SK-N-SH treated with all-trans-retinoic acid at 6 μM for 48 hours (cell line): ENCODE measurements around the gene PARP15.

ENCODE experiments used
- ATAC-seq: fragments of 200-7000 bp; cut with Tn5 transposase; 3 replicates; pipeline ENCODE4 v1.9.1; 2020; ENCODE audit warnings: mild to moderate bottlenecking, moderate library complexity
- ARNTL ChIP-seq: fragments of 450-650 bp; formaldehyde crosslinking; IDR thresholded peaks from 2 replicates; pipeline ENCODE4 v1.5.0; 2020; ENCODE audit warnings: low read depth, mild to moderate bottlenecking, moderate library complexity, borderline replicate concordance
- BACH2 ChIP-seq: fragments of 250-450 bp; sonication (Bioruptor Pico); IDR thresholded peaks from 2 replicates; pipeline ENCODE4 v1.9.0; 2021; ENCODE audit warnings: mild to moderate bottlenecking, borderline replicate concordance
- CSDC2 ChIP-seq: fragments of 250-450 bp; sonication (Bioruptor Pico); IDR thresholded peaks from 2 replicates; pipeline ENCODE4 v1.5.0; 2020; ENCODE audit warnings: mild to moderate bottlenecking, moderate library complexity
- ESRRG ChIP-seq: fragments of 250-450 bp; sonication (Bioruptor Pico); IDR thresholded peaks from 2 replicates; pipeline ENCODE4 v1.6.1; 2021; ENCODE audit warnings: mild to moderate bottlenecking
- GLIS3 ChIP-seq: fragments of 250-450 bp; sonication (Bioruptor Pico); IDR thresholded peaks from 2 replicates; pipeline ENCODE4 v1.5.0; 2020; ENCODE audit warnings: mild to moderate bottlenecking, moderate library complexity
- ISL1 ChIP-seq: fragments of 250-450 bp; sonication (Bioruptor Pico); IDR thresholded peaks from 2 replicates; pipeline ENCODE4 v2.1.2; 2022; ENCODE audit warnings: mild to moderate bottlenecking, moderate library complexity
- OSR1 ChIP-seq: fragments of 250-450 bp; sonication (Bioruptor Pico); IDR thresholded peaks from 2 replicates; pipeline ENCODE4 v1.8.0; 2022; ENCODE audit warnings: moderate library complexity, mild to moderate bottlenecking, inconsistent platforms
- PPARA ChIP-seq: fragments of 250-450 bp; sonication (Bioruptor Pico); IDR thresholded peaks from 2 replicates; pipeline ENCODE4 v1.5.0; 2020; ENCODE audit warnings: mild to moderate bottlenecking, borderline replicate concordance
- RARB ChIP-seq: fragments of 250-450 bp; sonication (Bioruptor Pico); IDR thresholded peaks from 2 replicates; pipeline ENCODE4 v1.8.0; 2021; ENCODE audit warnings: mild to moderate bottlenecking, moderate library complexity
- SNAI2 ChIP-seq: fragments of 250-450 bp; sonication (Bioruptor Pico); IDR thresholded peaks from 2 replicates; pipeline ENCODE4 v1.5.0; 2020; ENCODE audit warnings: mild to moderate bottlenecking, moderate library complexity
- TCF4 ChIP-seq: fragments of 250-450 bp; sonication (Bioruptor Pico); IDR thresholded peaks from 2 replicates; pipeline ENCODE4 v1.8.0; 2021; ENCODE audit warnings: mild to moderate bottlenecking, moderate library complexity, borderline replicate concordance
- TOX ChIP-seq: fragments of 250-450 bp; sonication (Bioruptor Pico); IDR thresholded peaks from 2 replicates; pipeline ENCODE4 v1.8.0; 2021; ENCODE audit warnings: mild to moderate bottlenecking, moderate library complexity, borderline replicate concordance
- ZC3H10 ChIP-seq: fragments of 250-450 bp; sonication (Bioruptor Pico); IDR thresholded peaks from 2 replicates; pipeline ENCODE4 v1.5.1; 2021; ENCODE audit warnings: mild to moderate bottlenecking, moderate library complexity
- ZFP3 ChIP-seq: fragments of 250-450 bp; sonication (Bioruptor Pico); IDR thresholded peaks from 2 replicates; pipeline ENCODE4 v1.5.0; 2020; ENCODE audit warnings: mild to moderate bottlenecking, moderate library complexity
- ZFP30 ChIP-seq: fragments of 450-650 bp; formaldehyde crosslinking; IDR thresholded peaks from 2 replicates; pipeline ENCODE4 v1.5.0; 2022; ENCODE audit warnings: mild to moderate bottlenecking, moderate library complexity
- ZNF565 ChIP-seq: fragments of 450-650 bp; formaldehyde crosslinking; conservative IDR thresholded peaks from 2 replicates; pipeline ENCODE4 v1.5.0; 2020; ENCODE audit warnings: low read depth, mild to moderate bottlenecking, moderate library complexity
- ZNF70 ChIP-seq: fragments of 450-650 bp; formaldehyde crosslinking; IDR thresholded peaks from 2 replicates; pipeline ENCODE4 v1.5.0; 2020; ENCODE audit warnings: mild to moderate bottlenecking, moderate library complexity
- ZNF8 ChIP-seq: fragments of 450-650 bp; formaldehyde crosslinking; IDR thresholded peaks from 2 replicates; pipeline ENCODE4 v1.5.0; 2020; ENCODE audit warnings: mild to moderate bottlenecking, moderate library complexity
- TF ChIP-seq, protein P1 (sequence below): fragments of 250-450 bp; sonication (Bioruptor Pico); IDR thresholded peaks from 2 replicates; pipeline ENCODE4 v1.5.1; 2020; ENCODE audit warnings: low read depth, mild to moderate bottlenecking, moderate library complexity
- TF ChIP-seq, protein P2 (sequence below): fragments of 250-450 bp; sonication (Bioruptor Pico); IDR thresholded peaks from 2 replicates; pipeline ENCODE4 v1.8.0; 2021; ENCODE audit warnings: low read depth, mild to moderate bottlenecking, moderate library complexity, borderline replicate concordance
- TF ChIP-seq, protein P3 (sequence below): fragments of 250-450 bp; sonication (Bioruptor Pico); IDR thresholded peaks from 2 replicates; pipeline ENCODE4 v1.5.0; 2020; ENCODE audit warnings: mild to moderate bottlenecking, moderate library complexity
- TF ChIP-seq, protein P4 (sequence below): fragments of 250-450 bp; sonication (Bioruptor Pico); IDR thresholded peaks from 2 replicates; pipeline ENCODE4 v1.8.0; 2020; ENCODE audit warnings: mild to moderate bottlenecking, moderate library complexity, borderline replicate concordance
- TF ChIP-seq, protein P5 (sequence below): fragments of 250-450 bp; sonication (Bioruptor Pico); IDR thresholded peaks from 2 replicates; pipeline ENCODE4 v1.5.1; 2021; ENCODE audit warnings: mild to moderate bottlenecking, moderate library complexity

The PARP15 gene

DNA sequence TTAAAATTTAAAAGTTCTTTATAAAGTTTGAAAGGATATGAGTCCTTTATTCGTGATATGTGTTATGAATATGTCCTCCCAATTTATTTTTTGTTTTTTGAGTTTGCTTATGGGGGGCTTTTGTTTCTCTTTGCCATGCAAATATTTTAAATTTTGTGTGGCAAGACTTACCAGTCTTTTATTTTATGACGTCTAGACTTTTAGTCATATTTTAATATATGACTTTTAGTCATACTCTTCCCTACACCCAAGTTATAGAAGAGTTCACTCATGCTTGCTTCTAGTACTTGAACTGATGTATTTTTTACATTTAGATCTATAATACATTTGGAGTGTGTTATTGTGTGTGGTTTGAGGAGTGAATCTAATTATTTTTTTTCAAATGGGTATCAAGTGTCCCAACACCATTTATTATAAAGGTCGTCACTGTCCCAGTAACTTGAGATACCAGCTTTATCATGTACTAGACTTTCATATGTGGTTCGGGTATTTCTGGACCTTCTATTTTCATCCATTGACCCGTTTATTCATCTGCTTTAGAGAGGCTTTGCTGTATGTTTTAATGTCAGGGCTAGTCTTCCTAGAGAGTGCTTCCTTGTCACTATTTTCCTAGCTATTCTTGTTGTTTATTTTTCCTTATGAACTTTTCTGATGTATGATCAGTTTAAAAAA, 755 bp downstream of the PARP15 start:
- TF ChIP-seq ZFP30 (no peak), ZC3H10 (CRISPR knock-in tag) (no peak), SNAI2 (CRISPR knock-in tag) (no peak), OSR1 (CRISPR knock-in tag) (no peak), TCF4 (CRISPR knock-in tag) (no peak), PPARA (no peak), ESRRG (CRISPR knock-in tag) (no peak), ZNF565 (no peak), ARNTL (CRISPR knock-in tag) (no peak), GLIS3 (CRISPR knock-in tag) (no peak), ISL1 (no peak), RARB (CRISPR knock-in tag) (no peak), ZNF70 (CRISPR knock-in tag) (no peak), TOX (CRISPR knock-in tag) (no peak)
- TF ChIP-seq, protein P1, sequence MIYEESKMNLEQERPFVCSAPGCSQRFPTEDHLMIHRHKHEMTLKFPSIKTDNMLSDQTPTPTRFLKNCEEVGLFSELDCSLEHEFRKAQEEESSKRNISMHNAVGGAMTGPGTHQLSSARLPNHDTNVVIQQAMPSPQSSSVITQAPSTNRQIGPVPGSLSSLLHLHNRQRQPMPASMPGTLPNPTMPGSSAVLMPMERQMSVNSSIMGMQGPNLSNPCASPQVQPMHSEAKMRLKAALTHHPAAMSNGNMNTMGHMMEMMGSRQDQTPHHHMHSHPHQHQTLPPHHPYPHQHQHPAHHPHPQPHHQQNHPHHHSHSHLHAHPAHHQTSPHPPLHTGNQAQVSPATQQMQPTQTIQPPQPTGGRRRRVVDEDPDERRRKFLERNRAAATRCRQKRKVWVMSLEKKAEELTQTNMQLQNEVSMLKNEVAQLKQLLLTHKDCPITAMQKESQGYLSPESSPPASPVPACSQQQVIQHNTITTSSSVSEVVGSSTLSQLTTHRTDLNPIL, result no peak
- TF ChIP-seq, protein P2, sequence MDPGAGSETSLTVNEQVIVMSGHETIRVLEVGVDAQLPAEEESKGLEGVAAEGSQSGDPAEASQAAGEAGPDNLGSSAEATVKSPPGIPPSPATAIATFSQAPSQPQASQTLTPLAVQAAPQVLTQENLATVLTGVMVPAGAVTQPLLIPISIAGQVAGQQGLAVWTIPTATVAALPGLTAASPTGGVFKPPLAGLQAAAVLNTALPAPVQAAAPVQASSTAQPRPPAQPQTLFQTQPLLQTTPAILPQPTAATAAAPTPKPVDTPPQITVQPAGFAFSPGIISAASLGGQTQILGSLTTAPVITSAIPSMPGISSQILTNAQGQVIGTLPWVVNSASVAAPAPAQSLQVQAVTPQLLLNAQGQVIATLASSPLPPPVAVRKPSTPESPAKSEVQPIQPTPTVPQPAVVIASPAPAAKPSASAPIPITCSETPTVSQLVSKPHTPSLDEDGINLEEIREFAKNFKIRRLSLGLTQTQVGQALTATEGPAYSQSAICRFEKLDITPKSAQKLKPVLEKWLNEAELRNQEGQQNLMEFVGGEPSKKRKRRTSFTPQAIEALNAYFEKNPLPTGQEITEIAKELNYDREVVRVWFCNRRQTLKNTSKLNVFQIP, result no peak
- TF ChIP-seq, protein P3, sequence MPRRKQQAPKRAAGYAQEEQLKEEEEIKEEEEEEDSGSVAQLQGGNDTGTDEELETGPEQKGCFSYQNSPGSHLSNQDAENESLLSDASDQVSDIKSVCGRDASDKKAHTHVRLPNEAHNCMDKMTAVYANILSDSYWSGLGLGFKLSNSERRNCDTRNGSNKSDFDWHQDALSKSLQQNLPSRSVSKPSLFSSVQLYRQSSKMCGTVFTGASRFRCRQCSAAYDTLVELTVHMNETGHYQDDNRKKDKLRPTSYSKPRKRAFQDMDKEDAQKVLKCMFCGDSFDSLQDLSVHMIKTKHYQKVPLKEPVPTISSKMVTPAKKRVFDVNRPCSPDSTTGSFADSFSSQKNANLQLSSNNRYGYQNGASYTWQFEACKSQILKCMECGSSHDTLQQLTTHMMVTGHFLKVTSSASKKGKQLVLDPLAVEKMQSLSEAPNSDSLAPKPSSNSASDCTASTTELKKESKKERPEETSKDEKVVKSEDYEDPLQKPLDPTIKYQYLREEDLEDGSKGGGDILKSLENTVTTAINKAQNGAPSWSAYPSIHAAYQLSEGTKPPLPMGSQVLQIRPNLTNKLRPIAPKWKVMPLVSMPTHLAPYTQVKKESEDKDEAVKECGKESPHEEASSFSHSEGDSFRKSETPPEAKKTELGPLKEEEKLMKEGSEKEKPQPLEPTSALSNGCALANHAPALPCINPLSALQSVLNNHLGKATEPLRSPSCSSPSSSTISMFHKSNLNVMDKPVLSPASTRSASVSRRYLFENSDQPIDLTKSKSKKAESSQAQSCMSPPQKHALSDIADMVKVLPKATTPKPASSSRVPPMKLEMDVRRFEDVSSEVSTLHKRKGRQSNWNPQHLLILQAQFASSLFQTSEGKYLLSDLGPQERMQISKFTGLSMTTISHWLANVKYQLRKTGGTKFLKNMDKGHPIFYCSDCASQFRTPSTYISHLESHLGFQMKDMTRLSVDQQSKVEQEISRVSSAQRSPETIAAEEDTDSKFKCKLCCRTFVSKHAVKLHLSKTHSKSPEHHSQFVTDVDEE, result no peak
- TF ChIP-seq, all 23 proteins: peak for 0

DNA sequence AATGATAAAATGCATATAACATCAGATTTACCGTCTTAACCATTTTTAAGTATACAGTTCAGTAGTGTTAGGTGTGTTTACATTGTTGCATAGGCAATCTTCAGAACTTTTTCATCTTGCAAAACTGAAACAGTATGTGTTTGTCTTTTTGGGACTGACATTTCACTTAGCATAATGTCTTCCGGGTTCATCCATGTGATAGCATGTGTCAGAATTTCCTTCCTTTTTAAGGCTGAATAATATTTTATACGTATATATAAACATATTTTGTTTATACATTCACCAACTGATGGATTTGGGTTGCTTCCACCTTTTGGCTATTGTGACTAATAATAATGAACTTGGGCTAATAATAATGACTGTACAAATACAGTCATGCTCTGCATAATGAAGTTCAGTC, 3.0 kb downstream of the PARP15 start:
- TF ChIP-seq ZNF565 (no peak), OSR1 (CRISPR knock-in tag) (no peak), BACH2 (no peak), ZC3H10 (CRISPR knock-in tag) (no peak), ZFP3 (CRISPR knock-in tag) (no peak), SNAI2 (CRISPR knock-in tag) (no peak), ZFP30 (no peak), ZNF8 (CRISPR knock-in tag) (no peak), ISL1 (no peak), GLIS3 (CRISPR knock-in tag) (no peak), ARNTL (CRISPR knock-in tag) (no peak), ZNF70 (CRISPR knock-in tag) (no peak), CSDC2 (CRISPR knock-in tag) (no peak), PPARA (no peak)
- TF ChIP-seq, protein P4, sequence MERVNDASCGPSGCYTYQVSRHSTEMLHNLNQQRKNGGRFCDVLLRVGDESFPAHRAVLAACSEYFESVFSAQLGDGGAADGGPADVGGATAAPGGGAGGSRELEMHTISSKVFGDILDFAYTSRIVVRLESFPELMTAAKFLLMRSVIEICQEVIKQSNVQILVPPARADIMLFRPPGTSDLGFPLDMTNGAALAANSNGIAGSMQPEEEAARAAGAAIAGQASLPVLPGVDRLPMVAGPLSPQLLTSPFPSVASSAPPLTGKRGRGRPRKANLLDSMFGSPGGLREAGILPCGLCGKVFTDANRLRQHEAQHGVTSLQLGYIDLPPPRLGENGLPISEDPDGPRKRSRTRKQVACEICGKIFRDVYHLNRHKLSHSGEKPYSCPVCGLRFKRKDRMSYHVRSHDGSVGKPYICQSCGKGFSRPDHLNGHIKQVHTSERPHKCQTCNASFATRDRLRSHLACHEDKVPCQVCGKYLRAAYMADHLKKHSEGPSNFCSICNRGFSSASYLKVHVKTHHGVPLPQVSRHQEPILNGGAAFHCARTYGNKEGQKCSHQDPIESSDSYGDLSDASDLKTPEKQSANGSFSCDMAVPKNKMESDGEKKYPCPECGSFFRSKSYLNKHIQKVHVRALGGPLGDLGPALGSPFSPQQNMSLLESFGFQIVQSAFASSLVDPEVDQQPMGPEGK, result no peak
- TF ChIP-seq, protein P2, result no peak
- ATAC-seq, result no peak

More for the DNA sequence above, 755 bp downstream of the PARP15 start:
- ATAC-seq, result no peak

DNA sequence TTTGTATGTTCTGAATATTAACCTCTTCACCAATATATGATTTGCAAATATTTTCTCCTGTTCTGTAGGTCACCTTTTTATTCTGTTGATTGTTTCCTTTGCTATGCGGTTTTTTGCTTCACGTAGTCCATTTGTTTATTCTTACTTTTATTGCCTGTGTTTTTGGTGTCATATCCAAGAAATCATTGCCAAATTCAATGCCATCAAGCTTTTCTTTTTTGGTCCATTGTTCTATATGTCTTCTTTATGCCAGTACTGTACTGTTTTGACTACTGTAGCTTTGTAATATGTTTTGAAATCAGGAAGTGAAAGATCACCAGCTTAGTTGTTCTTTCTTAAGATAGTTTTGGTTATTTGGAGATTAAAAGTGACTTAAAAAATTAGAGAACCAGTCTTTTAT, 4.2 kb downstream of the PARP15 start:
- ATAC-seq, result no peak
- TF ChIP-seq, protein P1, result no peak
- TF ChIP-seq ZC3H10 (CRISPR knock-in tag), result no peak
- TF ChIP-seq BACH2, result no peak
- TF ChIP-seq ZFP30, result no peak
- no peak for TF ChIP-seq PPARA
- TF ChIP-seq, protein P5, sequence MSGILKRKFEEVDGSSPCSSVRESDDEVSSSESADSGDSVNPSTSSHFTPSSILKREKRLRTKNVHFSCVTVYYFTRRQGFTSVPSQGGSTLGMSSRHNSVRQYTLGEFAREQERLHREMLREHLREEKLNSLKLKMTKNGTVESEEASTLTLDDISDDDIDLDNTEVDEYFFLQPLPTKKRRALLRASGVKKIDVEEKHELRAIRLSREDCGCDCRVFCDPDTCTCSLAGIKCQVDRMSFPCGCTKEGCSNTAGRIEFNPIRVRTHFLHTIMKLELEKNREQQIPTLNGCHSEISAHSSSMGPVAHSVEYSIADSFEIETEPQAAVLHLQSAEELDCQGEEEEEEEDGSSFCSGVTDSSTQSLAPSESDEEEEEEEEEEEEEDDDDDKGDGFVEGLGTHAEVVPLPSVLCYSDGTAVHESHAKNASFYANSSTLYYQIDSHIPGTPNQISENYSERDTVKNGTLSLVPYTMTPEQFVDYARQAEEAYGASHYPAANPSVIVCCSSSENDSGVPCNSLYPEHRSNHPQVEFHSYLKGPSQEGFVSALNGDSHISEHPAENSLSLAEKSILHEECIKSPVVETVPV (CRISPR knock-in tag), result no peak
- TF ChIP-seq ESRRG (CRISPR knock-in tag), result no peak
- TF ChIP-seq, protein P2, result no peak
- TF ChIP-seq ZNF8 (CRISPR knock-in tag), result no peak
- TF ChIP-seq CSDC2 (CRISPR knock-in tag), result no peak
- TF ChIP-seq ZFP3 (CRISPR knock-in tag), result no peak
- TF ChIP-seq RARB (CRISPR knock-in tag), result no peak
- no peak for TF ChIP-seq ZNF70 (CRISPR knock-in tag)
- no peak for TF ChIP-seq OSR1 (CRISPR knock-in tag)
- no peak for TF ChIP-seq GLIS3 (CRISPR knock-in tag)
